HG03469 (cell line): ENCODE results near the gene IL33.

Experiments
- ATAC-seq: cut with Tn5 transposase; IDR thresholded peaks from one replicate; pipeline ENCODE4 v1.9.1; 2021; ENCODE audit warnings: mild to moderate bottlenecking, moderate library complexity, moderate number of reproducible peaks; ENCODE audit not compliant: unreplicated experiment

IL33 gene

GRCh38 chr9:6216002-6216401 lies 395 bp downstream of the IL33 start:
- no peak for ATAC-seq

- no peak for ATAC-seq
Measured at GRCh38 chr9:6216951-6217350, 1.3 kb downstream of the IL33 start.

DNA sequence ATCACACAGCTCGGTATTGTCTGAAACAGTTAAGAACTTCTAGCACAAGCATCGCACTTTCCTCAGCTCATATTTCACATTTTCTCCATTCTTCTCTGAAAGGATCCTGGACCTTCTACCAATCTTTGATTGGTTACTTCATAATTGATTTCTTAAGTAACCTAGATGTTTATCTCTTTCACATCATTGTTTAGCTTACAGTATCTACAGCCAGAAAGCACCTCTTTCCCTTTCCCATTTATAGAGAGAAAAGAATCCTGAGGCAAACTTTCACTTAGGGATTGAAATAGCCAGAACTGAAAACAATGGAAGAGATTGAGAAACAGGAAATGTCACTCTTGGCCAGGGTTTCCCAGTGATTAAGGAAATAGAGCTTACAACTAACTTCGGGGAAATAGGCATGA lies 2.5 kb downstream of the IL33 start:
- no peak for ATAC-seq

GRCh38 chr9:6219040-6219439 lies 3.4 kb downstream of the IL33 start:
- ATAC-seq: no peak

- no peak for ATAC-seq
Measured at GRCh38 chr9:6219981-6220380, 4.4 kb downstream of the IL33 start.

GRCh38 chr9:6224393-6225154 lies 9.0 kb downstream of the IL33 start:
- ATAC-seq: no peak

- no peak for ATAC-seq
Measured at GRCh38 chr9:6226696-6227095, 11.1 kb downstream of the IL33 start.

- no peak for ATAC-seq
Measured at GRCh38 chr9:6229186-6229585, 13.6 kb downstream of the IL33 start.

GRCh38 chr9:6229619-6230018 lies 14.0 kb downstream of the IL33 start:
- ATAC-seq: no peak

DNA sequence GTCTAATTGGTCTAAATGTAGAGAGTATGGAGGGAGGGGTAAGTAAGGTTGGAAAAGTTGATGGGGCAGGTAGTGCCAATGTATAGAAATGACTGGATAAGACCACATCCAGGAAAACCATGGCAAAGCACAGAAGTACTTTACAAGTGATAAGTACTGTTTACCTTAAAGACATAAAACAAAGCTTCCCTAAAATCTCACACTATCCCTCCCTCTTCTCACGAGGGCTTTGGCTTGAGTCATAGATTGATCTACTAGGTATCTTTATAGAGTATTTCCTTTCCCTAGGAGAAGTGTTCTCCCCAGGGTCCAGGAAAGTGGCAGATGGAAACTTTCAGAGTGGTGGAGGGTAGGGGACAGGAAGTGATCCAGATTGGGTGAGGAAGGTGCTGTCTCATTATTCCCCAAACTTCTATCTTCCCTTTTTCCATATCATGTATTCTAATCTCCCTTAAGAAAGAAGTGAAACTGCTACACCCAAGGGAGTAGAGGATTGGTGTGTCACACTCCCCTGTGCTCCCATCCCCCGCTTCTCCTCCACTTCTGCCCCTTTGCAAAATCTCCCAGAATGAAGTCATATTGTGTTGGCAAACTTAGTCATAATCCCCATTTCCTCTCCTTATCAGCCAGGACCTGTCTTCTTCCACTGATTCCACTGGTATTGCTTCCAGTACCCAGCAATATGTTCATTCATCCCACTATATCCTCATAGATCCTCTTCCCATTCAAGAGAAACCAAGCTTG lies 14.6 kb downstream of the IL33 start:
- no peak for ATAC-seq

DNA sequence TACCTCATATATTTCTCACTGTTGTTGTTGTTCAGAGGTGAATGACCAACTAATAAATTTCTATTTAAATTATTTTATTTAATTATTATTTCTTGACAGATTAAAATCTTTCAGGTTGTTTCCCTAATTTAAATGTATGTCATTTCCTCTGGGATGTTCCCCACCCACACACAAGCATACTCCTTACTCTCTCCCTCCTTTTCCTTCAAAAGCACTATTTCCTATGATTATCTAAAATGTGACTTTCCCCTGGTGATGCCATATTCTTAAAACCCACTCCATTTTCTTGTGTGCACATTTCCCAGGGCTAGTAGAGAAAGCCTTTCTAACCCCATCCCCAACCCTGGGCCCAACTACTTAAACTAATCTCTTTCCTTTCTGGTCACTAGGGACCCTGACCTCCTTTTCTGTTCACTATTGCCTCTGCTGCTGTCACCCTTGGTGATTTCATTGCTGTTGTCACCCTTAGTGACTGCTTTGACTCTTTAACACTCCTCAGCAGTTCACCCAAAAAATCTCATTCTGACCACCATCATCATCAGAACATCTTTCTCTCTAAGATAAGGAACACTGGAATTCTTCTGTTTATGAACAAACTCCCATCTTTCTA lies 16.8 kb downstream of the IL33 start:
- no peak for ATAC-seq

DNA sequence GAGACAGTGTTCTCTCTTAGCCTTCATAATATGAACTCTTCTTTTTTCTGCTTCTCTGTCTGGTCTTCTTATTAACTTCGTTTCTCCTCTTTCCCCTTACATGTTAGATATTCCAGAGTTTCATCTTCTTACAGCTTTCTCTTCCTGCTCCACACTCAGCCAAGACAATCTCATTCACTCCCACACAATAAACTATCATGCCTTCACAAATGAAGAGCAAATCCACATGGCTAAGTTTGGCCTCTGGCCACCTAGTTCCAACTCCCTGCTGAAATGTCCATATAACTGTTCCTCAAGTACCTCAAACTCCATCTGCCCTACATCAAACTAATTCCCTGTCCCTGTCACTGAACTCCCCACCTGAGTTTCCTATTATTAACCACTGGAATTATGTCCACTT lies 18.4 kb downstream of the IL33 start:
- ATAC-seq: no peak

GRCh38 chr9:6237267-6237666 lies 21.7 kb downstream of the IL33 start:
- no peak for ATAC-seq

DNA sequence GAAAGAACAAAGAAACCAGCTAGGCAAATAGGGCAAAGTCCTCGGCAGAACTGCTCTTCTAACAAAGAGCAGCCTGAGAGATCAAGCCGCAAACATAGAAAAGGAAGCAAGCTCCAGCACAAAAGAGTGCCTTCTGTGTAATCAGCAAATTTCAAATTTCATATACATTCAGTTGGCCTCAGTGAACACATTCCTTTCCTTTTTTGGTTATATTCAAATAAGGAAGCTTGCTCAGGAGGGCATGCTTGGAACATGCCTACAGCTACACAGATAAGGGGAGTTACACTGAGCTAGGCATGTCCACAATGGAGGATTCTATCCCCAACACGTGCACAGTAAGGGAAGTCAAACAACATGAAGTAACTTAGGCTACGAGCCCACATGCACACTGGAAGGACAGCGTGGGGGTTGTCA lies 23.4 kb downstream of the IL33 start:
- no peak for ATAC-seq

DNA sequence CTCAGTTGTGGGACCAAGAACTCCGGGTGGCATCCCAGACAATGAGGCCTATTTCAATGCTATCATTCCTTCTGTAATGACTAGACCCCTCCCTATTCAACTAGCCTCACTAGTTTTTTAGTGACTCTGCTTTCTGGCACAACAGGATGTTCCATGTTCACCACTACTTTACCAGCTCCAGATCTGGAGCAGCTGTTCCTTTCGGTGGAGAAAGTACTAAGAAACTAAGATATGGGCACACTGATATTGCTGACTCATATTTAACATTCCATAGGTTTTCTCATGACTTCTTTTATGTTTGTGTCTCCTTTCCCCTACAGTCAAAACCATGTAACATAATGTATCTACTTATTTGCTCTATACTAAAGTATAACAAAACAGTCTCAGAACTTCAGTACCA lies 24.1 kb downstream of the IL33 start:
- no peak for ATAC-seq

- ATAC-seq: peak; percentile 79
Measured at GRCh38 chr9:6243746-6244145, 28.1 kb downstream of the IL33 start.

DNA sequence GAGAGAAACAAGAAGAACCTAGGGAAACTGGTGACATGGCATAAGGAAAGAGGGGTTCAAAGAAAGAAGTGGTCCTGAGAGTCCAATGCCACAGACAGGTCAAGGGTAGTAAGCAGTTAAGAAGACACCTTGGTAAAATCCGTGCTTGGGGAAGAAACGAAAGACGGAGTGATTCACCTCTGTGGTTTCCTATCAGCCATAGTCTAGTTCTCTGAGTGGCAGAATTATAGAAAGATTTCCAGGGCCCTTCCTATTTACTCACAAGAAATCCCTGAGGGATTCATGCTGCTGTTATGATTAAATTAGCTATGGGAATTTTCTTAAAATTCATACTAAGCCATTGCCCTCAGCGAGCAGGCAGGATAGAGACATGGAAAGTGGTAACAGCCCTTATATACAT lies 31.7 kb downstream of the IL33 start:
- ATAC-seq: no peak

GRCh38 chr9:6268826-6269397 lies 53.3 kb downstream of the IL33 start:
- no peak for ATAC-seq

DNA sequence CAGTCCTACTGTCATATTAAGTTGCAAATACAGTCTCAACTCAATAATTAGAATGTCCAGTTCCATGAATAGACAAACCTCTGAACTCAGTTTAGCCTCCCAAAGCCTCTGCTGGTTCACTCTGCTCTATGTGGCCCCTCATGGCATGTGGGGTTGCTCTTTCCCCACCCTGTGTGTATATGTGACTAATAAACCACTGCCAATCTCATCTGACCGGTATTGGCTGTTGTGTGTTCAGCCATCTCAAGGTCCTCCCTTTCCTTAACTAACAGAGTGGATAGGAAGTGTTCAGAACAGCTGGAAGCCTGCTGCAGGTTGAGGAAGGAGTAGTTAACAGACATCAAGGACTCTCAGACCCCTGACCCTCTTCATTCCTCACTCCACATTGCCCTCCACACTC lies 55.3 kb downstream of the IL33 start:
- ATAC-seq: no peak

DNA sequence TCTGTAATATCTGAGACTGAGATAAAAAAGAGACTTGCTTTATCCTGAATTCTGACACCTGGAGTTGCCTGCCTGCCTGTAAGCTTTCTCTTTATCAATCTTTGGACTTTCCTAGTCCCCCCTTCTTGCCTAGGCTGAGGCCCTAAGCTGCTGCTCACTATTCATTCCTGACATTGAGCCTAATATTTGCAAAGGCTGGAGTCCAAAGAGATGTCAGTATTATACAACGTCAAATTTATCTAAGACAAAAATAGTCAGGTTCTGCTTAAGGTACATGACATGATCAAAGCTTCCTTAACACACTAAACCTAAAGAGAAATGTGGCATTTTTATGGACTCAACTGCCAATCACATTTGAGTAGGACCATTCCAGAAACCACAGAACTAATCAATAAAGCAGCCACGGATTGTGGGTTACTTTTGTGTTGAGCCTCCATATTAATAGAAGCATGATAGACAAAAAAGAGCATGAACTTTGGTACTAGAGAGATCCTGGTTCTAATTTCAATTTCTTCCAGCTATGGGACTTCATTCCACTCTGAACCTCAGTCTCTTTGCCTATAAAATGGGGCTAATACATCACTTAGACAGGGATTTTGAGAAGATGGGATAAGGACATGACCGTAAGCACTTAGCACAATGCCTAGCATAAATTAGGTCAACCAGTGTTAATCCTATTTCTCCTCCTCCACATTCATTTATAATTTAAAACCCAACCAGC lies 56.1 kb downstream of the IL33 start:
- ATAC-seq: no peak

DNA sequence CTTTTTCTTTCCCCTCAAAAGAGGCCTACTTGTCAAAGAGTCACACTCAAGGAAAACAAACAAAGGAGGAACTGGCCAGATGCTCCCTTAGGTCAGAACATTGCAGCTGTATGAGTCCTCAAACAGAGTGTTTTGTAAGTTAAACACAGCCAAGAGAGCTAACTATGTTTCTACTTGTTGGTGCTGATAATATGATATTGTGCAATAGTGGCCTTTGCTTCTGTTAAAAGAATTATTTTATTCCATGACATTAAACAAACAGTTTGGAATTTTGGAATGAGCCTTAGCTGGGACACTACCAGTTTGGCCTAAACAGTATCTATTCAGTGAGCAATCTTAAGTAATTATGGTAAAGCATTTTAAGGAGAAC lies 56.6 kb downstream of the IL33 start:
- ATAC-seq: no peak
